CD4-positive, alpha-beta T cell (primary cell): Measurements from ENCODE around the gene SULT1B1. TPM values are rescaled to one million over a fixed set of nuclear protein-coding genes. Genes with fewer than 3 reads are reported as not detected.

Experiments used
- ATAC-seq: fragments of 200-7000 bp; cut with Tn5 transposase; one replicate; pipeline ENCODE4 v1.10.0; 2022; ENCODE audit warnings: mild to moderate bottlenecking; ENCODE audit not compliant: poor library complexity
- CTCF ChIA-PET: fragments of 350-600 bp; sonication (Branson Sonifier 250); formaldehyde crosslinking; loops from one replicate; lab custom pipeline; 2021; ENCODE audit warnings: antibody characterized with exemption, inconsistent platforms; lab: Charles Lee
- POLR2A ChIA-PET: fragments of 350-600 bp; sonication (Branson Sonifier 250); formaldehyde crosslinking; loops from one replicate; lab custom pipeline; 2021; ENCODE audit warnings: antibody characterized with exemption, inconsistent platforms; lab: Charles Lee
- DNase-seq, 14 experiments: peaks; one replicate each; pipeline ENCODE4 v3.0.0-alpha.2; 2013 to 2020; ENCODE audit warnings: mixed read lengths in 2 of 14
- H3K27ac ChIP-seq, 2 donors: one replicate each; pipeline versions ENCODE4 v1.5.1 to v1.7.0; 2013; ENCODE audit warnings: low read length in 2 of 2, low read depth in 1 of 2, mild to moderate bottlenecking in 1 of 2
- H3K27me3 ChIP-seq, 2 experiments: 1 replicate in 1 of 2; 2 replicates in 1 of 2; pipeline versions ENCODE4 v1.6.1 to v1.7.0; 2013; ENCODE audit warnings: low read length in 2 of 2, control low read depth in 1 of 2, mild to moderate bottlenecking in 1 of 2, moderate library complexity in 1 of 2; ENCODE audit not compliant: insufficient read depth in 2 of 2, control insufficient read depth in 1 of 2
- H3K36me3 ChIP-seq: one replicate; pipeline ENCODE4 v1.6.1; 2013; ENCODE audit warnings: low read length, control low read depth; ENCODE audit not compliant: insufficient read depth
- H3K4me1 ChIP-seq: one replicate; pipeline ENCODE4 v1.6.1; 2013; ENCODE audit warnings: low read length, control low read depth; ENCODE audit not compliant: insufficient read depth
- H3K4me3 ChIP-seq: one replicate; pipeline ENCODE4 v1.5.1; 2013; ENCODE audit warnings: mild to moderate bottlenecking, low read length, moderate library complexity
- H3K9me3 ChIP-seq, 2 experiments: 1 replicate in 1 of 2; 2 replicates in 1 of 2; pipeline versions ENCODE4 v1.6.1 to v1.7.0; 2013; ENCODE audit warnings: low read length in 2 of 2, mild to moderate bottlenecking in 2 of 2, control low read depth in 1 of 2, moderate library complexity in 1 of 2; ENCODE audit not compliant: control insufficient read depth in 1 of 2, insufficient read depth in 1 of 2
- H3K27ac Mint-ChIP-seq: one replicate; pipeline ENCODE4 v1.8.0; 2020; ENCODE audit warnings: mixed read lengths
- H3K27me3 Mint-ChIP-seq: one replicate; pipeline ENCODE4 v1.8.0; 2021; ENCODE audit warnings: mixed read lengths
- H3K36me3 Mint-ChIP-seq: one replicate; pipeline ENCODE4 v1.8.0; 2021; ENCODE audit warnings: low read depth, mixed read lengths
- H3K4me1 Mint-ChIP-seq: one replicate; pipeline ENCODE4 v1.8.0; 2021; ENCODE audit warnings: low read depth, mixed read lengths
- H3K4me3 Mint-ChIP-seq: one replicate; pipeline ENCODE4 v1.8.0; 2020; ENCODE audit warnings: mild to moderate bottlenecking, mixed read lengths
- H3K9me3 Mint-ChIP-seq: one replicate; pipeline ENCODE4 v1.8.0; 2020; ENCODE audit warnings: mixed read lengths
- CTCF ChIP-seq: fragments of 200-600 bp; IDR thresholded peaks from one replicate; pipeline ENCODE4 v1.8.0; 2022; ENCODE audit warnings: antibody characterized with exemption, mild to moderate bottlenecking
- intact Hi-C, 2 experiments: fragments of 100-400 bp; cut with DNase I in 1 of 2; cut with micrococcal nuclease in 1 of 2; formaldehyde crosslinking; loops; one replicate each; pipeline versions ENCODE4 v1.15.1 to v1.9.0; 2023 to 2025; cut with DNase I, micrococcal nuclease
- total RNA-seq, 174 experiments: library from RNA in 2 of 174; stranded (reverse) in 2 of 174; gene quantifications; one replicate each; pipeline ENCODE4 v1.2.3 and lab custom pipeline; 2021 to 2026

The SULT1B1 gene
- total RNA-seq, 2 experiments from 2014 or later, result 9.4 to 10.2 TPM

- Mint-ChIP-seq H3K4me1 (no peaks in the 10 kb centered on the region), H3K27ac (no peak overlapping the region), H3K4me3 (no peak overlapping the region), H3K9me3 (no peaks in the 10 kb centered on the region), H3K27me3 (no peaks in the 10 kb centered on the region), H3K36me3 (no peaks in the 10 kb centered on the region)
- Histone ChIP-seq H3K4me1 (no peaks in the 10 kb centered on the region), H3K9me3 (peaks cover 0 to 18% of the 10 kb centered on the region in 2 experiments), H3K4me3 (no peak overlapping the region), H3K36me3 (no peaks in the 10 kb centered on the region), H3K27me3 (no peaks in the 10 kb centered on the region), H3K27ac (no peak overlapping the region)
- CTCF ChIA-PET, result no interaction called here
- POLR2A ChIA-PET, result no interaction called here
- no peak for ATAC-seq
- no peak for DNase-seq
- TF ChIP-seq CTCF, result no peak
- intact Hi-C loops, result no loop called here
Observed at GRCh38 chr4:69785211-69785831, 24.9 kb upstream of the SULT1B1 start.

- H3K36me3 Mint-ChIP-seq, result no peaks in the 10 kb centered on the region
- H3K27me3 Mint-ChIP-seq, result no peaks in the 10 kb centered on the region
- H3K9me3 Mint-ChIP-seq, result no peaks in the 10 kb centered on the region
- H3K27ac ChIP-seq, result no peak overlapping the region
- no peaks in the 10 kb centered on the region for H3K4me1 ChIP-seq
- no peaks in the 10 kb centered on the region for H3K36me3 ChIP-seq
- ChIA-PET CTCF (no interaction called here), POLR2A (no interaction called here)
- H3K27me3 ChIP-seq, result no peaks in the 10 kb centered on the region
- peaks cover 0 to 18% of the 10 kb centered on the region in 2 experiments for H3K9me3 ChIP-seq
- DNase-seq (no peak), ATAC-seq (no peak)
- H3K27ac Mint-ChIP-seq, result no peak overlapping the region
- H3K4me3 Mint-ChIP-seq, result no peak overlapping the region
- intact Hi-C loops, result no loop called here
- no peak overlapping the region for H3K4me3 ChIP-seq
- H3K4me1 Mint-ChIP-seq, result no peaks in the 10 kb centered on the region
- TF ChIP-seq CTCF, result no peak
Observed at GRCh38 chr4:69782651-69783310, 22.4 kb upstream of the SULT1B1 start.

- no peaks in the 10 kb centered on the region for H3K4me1 Mint-ChIP-seq
- TF ChIP-seq CTCF, result no peak
- ChIA-PET POLR2A (no interaction called here), CTCF (no interaction called here)
- intact Hi-C loops, result no loop called here
- ATAC-seq, result no peak
- no peaks in the 10 kb centered on the region for H3K36me3 Mint-ChIP-seq
- H3K27ac ChIP-seq, result no peak overlapping the region
- no peaks in the 10 kb centered on the region for H3K27me3 Mint-ChIP-seq
- no peak for DNase-seq
- no peaks in the 10 kb centered on the region for H3K36me3 ChIP-seq
- no peak overlapping the region for H3K4me3 Mint-ChIP-seq
- no peaks in the 10 kb centered on the region for H3K4me1 ChIP-seq
- H3K4me3 ChIP-seq, result no peak overlapping the region
- H3K9me3 Mint-ChIP-seq, result no peaks in the 10 kb centered on the region
- H3K27ac Mint-ChIP-seq, result no peak overlapping the region
- H3K9me3 ChIP-seq, result peaks cover 0 to 18% of the 10 kb centered on the region in 2 experiments
- no peaks in the 10 kb centered on the region for H3K27me3 ChIP-seq
Observed at GRCh38 chr4:69781458-69782418, 21.3 kb upstream of the SULT1B1 start.
